Right lobe of liver (tissue), 6 donors: ENCODE measurements around the gene PARD6B. TPM values are rescaled to one million over a fixed set of nuclear protein-coding genes. Genes with fewer than 3 reads are reported as not detected.

ENCODE experiments used
- ATAC-seq, 4 donors: fragments of 200-7000 bp; cut with Tn5 transposase; one replicate each; pipeline ENCODE4 v1.9.1; 2020; ENCODE audit warnings: mild to moderate bottlenecking in 4 of 4, moderate library complexity in 4 of 4
- DNase-seq, 3 donors: peaks; one replicate each; pipeline ENCODE4 v3.0.0-alpha.2; 2020
- H3K27ac ChIP-seq, 3 donors: fragments of 200-600 bp; one replicate each; pipeline ENCODE4 v1.8.0; 2022
- H3K27me3 ChIP-seq, 2 donors: fragments of 200-600 bp; one replicate each; pipeline ENCODE4 v1.8.0; 2022
- H3K36me3 ChIP-seq, 4 donors: fragments of 200-600 bp; sonication (generic) in 1 of 4; one replicate each; pipeline versions ENCODE4 v1.5.1 to v1.8.0; 2017 to 2022; ENCODE audit warnings: control low read depth in 1 of 4
- H3K4me1 ChIP-seq, 4 donors: fragments of 200-600 bp; sonication (generic) in 1 of 4; one replicate each; pipeline versions ENCODE4 v1.5.1 to v1.8.0; 2017 to 2022; ENCODE audit warnings: control low read depth in 1 of 4
- H3K4me3 ChIP-seq, 3 donors: fragments of 200-600 bp; one replicate each; pipeline ENCODE4 v1.8.0; 2022
- H3K9me3 ChIP-seq, 4 donors: fragments of 200-600 bp; sonication (generic) in 1 of 4; one replicate each; pipeline versions ENCODE4 v1.5.1 to v1.8.0; 2017 to 2022; ENCODE audit warnings: control low read depth in 1 of 4
- POLR2A ChIP-seq: fragments of 450-650 bp; IDR thresholded peaks from one replicate; pipeline ENCODE4 v1.6.1; 2017; ENCODE audit warnings: antibody characterized with exemption, mild to moderate bottlenecking
- WGBS: methylation state at CpG from one replicate; pipeline ENCODE4 v1.1.6; 2018; ENCODE audit warnings: low coverage, low lambda C conversion rate; ENCODE audit not compliant: insufficient coverage; ENCODE audit errors: missing lambda C conversion rate; 5-methylcytosine and 5-hydroxymethylcytosine counted together
- intact Hi-C, 2 donors: fragments of 100-400 bp; cut with DNase I; formaldehyde crosslinking; loops; one replicate each; pipeline versions ENCODE4 v1.11.2 to v1.14.1; 2022
- total RNA-seq, 6 experiments: library from RNA; depleted of rRNA in 2 of 6; stranded (reverse); fragments of >200 nt in 2 of 6; fragmentation: NEBNext Ultra II Directional in 3 of 6; extraction: Animal tissue kit (Norgen Biotek cat#: 25700) in 3 of 6; gene quantifications; one replicate each; pipeline versions ENCODE4 v1.1.0 to v1.2.4, GENCODE V29; 2016 to 2023
- TF ChIP-seq, protein P1 (sequence below), 4 donors: fragments of 200-600 bp in 3 of 4; fragments of 450-650 bp in 1 of 4; IDR thresholded peaks; one replicate each; pipeline versions ENCODE4 v1.5.1 to v1.8.0; 2016 to 2022; ENCODE audit warnings: antibody characterized with exemption in 4 of 4, mild to moderate bottlenecking in 2 of 4
- donor health status: DM: no; HTN: yes; CAD: no.
- donor health status: DM: no; HTN: no; CAD: no.
- donor health status: DM: no; HTN: no; CAD: no.
- donor health status: DM: no; HTN: yes; CAD: no.
- donor health status: DM: no; HTN: yes; CAD: no.

The PARD6B gene
- total RNA-seq, 6 experiments from 2014 or later = 6.6 to 11.1 (median 8.5) TPM

DNA sequence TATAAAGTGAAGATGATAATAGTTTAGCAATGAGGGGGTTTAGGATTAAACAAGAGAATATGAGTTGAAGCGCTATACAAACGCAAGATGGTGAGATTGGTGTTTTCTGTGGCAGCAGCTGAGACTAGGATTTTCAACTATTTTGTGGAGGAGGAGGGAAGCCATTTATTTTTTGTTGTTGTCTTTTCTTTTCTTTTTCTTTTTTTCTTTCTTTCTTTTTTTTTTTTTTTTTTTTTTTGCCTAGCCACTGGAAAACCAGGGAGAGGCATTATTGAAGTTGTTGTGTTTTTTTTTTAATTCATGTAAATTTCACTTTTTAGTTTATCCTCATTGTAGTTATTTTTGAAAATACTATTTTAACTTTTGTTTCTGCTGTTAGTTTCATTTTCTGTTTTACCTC lies 15.9 kb downstream of the PARD6B start:
- Histone ChIP-seq H3K4me1 (peaks cover 0 to 59% (median 21%) of the 10 kb centered on the region in 4 donors), H3K9me3 (no peaks in the 10 kb centered on the region), H3K4me3 (no peak overlapping the region), H3K27me3 (no peaks in the 10 kb centered on the region), H3K36me3 (peaks cover 0 to 7% (median 0%) of the 10 kb centered on the region in 4 donors), H3K27ac (peak overlapping the region in 2 of 3 donors; percentile 70 to 88)
- no peak for TF ChIP-seq POLR2A
- TF ChIP-seq, protein P1, sequence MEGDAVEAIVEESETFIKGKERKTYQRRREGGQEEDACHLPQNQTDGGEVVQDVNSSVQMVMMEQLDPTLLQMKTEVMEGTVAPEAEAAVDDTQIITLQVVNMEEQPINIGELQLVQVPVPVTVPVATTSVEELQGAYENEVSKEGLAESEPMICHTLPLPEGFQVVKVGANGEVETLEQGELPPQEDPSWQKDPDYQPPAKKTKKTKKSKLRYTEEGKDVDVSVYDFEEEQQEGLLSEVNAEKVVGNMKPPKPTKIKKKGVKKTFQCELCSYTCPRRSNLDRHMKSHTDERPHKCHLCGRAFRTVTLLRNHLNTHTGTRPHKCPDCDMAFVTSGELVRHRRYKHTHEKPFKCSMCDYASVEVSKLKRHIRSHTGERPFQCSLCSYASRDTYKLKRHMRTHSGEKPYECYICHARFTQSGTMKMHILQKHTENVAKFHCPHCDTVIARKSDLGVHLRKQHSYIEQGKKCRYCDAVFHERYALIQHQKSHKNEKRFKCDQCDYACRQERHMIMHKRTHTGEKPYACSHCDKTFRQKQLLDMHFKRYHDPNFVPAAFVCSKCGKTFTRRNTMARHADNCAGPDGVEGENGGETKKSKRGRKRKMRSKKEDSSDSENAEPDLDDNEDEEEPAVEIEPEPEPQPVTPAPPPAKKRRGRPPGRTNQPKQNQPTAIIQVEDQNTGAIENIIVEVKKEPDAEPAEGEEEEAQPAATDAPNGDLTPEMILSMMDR (IDR thresholded peaks at IDR 0.05) = no peak
- ATAC-seq = no peak
- intact Hi-C loops = loop anchor here in 1 of 2 donors (10.0 kb wide), 1 partner anchor 82 kb away; no protein-coding TSS in a partner anchor
- WGBS = 81% methylated on average over 2 of the region's 2 CpGs
- no peak for DNase-seq

DNA sequence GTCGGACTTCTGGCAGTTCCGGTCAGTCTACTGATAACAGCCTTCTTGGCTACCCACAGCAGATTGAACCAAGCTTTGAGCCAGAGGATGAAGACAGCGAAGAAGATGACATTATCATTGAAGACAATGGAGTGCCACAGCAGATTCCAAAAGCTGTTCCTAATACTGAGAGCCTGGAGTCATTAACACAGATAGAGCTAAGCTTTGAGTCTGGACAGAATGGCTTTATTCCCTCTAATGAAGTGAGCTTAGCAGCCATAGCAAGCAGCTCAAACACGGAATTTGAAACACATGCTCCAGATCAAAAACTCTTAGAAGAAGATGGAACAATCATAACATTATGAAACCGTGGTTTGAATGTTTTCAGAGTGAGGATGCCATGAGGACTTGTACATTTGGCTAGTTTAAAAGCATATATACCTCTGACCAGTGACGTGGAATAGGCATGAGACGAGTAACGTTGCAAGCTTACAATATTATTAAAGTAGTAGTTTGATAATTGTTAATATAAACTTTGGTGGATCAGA lies 18.8 kb downstream of the PARD6B start:
- 78% methylated on average over 6 of the region's 8 CpGs for WGBS
- no peak for DNase-seq
- no peak overlapping the region for H3K4me3 ChIP-seq
- no peaks in the 10 kb centered on the region for H3K9me3 ChIP-seq
- H3K4me1 ChIP-seq = peaks cover 0 to 33% (median 13%) of the 10 kb centered on the region in 4 donors
- intact Hi-C loops = no loop called here
- ATAC-seq = no peak
- H3K27ac ChIP-seq = no peak overlapping the region
- no peaks in the 10 kb centered on the region for H3K27me3 ChIP-seq
- no peak for TF ChIP-seq POLR2A
- TF ChIP-seq, protein P1 (IDR thresholded peaks at IDR 0.05) = no peak
- peaks cover 0 to 7% (median 0%) of the 10 kb centered on the region in 4 donors for H3K36me3 ChIP-seq

DNA sequence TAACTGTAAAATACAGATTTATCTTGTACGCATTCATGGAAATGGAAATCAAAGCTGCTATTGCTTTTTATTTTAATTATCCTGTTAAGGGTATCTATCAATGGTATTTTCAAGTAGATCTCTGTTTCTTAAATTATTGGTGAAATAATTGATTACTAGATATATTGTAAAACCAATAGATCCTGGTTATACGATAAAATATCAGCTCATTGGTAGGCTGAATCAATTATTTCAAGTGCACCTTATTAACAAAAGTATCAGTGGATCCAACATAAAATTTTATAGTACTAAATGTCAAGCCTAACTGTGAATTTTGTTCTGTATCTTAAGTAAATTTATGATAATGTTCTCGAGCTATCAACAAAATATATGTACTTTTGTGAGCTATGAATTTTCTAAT lies 21.8 kb downstream of the PARD6B start:
- intact Hi-C loops = no loop called here
- ATAC-seq (no peak), DNase-seq (no peak)
- Histone ChIP-seq H3K27ac (no peak overlapping the region), H3K27me3 (no peaks in the 10 kb centered on the region), H3K4me1 (peaks cover 0 to 5% (median 2%) of the 10 kb centered on the region in 4 donors), H3K4me3 (no peak overlapping the region), H3K9me3 (no peaks in the 10 kb centered on the region), H3K36me3 (peaks cover 0 to 7% (median 0%) of the 10 kb centered on the region in 4 donors)
- 92% methylated on average over 3 of the region's 3 CpGs for WGBS
- no peak for TF ChIP-seq POLR2A
- TF ChIP-seq, protein P1 (IDR thresholded peaks at IDR 0.05) = no peak

DNA sequence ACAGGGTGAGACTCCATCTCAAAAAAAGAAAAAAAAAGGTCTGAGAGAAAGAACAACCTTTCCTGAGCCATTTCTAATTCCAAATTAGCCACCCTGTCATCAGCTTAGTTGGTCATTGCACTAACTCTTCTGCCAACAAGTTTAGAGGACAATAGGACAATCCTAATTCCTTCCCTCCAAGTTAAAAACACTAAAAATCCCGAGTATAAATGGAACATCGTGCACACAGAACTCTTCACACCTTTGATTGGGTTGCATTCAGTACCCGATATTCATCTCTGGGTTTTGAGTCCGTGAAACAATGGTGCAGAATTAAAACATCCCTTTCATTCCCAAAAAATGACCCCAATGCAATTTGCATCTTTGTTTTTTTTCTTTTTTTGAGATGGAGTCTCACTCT lies 23.0 kb downstream of the PARD6B start:
- Histone ChIP-seq H3K4me1 (no peaks in the 10 kb centered on the region), H3K4me3 (no peak overlapping the region), H3K36me3 (peaks cover 0 to 7% (median 0%) of the 10 kb centered on the region in 4 donors), H3K27ac (no peak overlapping the region), H3K9me3 (no peaks in the 10 kb centered on the region), H3K27me3 (no peaks in the 10 kb centered on the region)
- no peak for ATAC-seq
- TF ChIP-seq, protein P1 (IDR thresholded peaks at IDR 0.05) = no peak
- TF ChIP-seq POLR2A = no peak
- WGBS = 91% methylated on average over 4 of the region's 4 CpGs
- intact Hi-C loops = no loop called here
- no peak for DNase-seq
